H7 (cell line): ENCODE results near the gene APOC3. TPM values are rescaled to one million over a fixed set of nuclear protein-coding genes. Genes with fewer than 3 reads are reported as not detected.

ENCODE experiments used
- DNase-seq: peaks from one replicate; pipeline ENCODE4 v3.0.0; 2012
- H3K27me3 ChIP-seq: 2 replicates; pipeline ENCODE4 v1.6.0; 2011; ENCODE audit warnings: mild to moderate bottlenecking, low read length; ENCODE audit not compliant: control insufficient read depth, insufficient read depth
- H3K36me3 ChIP-seq: replicated peaks from 2 replicates; pipeline ENCODE4 v1.5.1; 2011; ENCODE audit warnings: low read length; ENCODE audit not compliant: control insufficient read depth, insufficient read depth
- H3K4me3 ChIP-seq: 2 replicates; pipeline ENCODE4 v1.5.1; 2011; ENCODE audit warnings: low read depth, mild to moderate bottlenecking, control low read depth, low read length, moderate library complexity; ENCODE audit not compliant: insufficient read depth
- total RNA-seq: library from RNA; depleted of rRNA; stranded (reverse); fragments of >200 nt; shearing (Covaris generic); gene quantifications from 2 replicates; pipeline ENCODE4 v1.2.3, GENCODE V29; 2014

The APOC3 gene
- total RNA-seq, 1 experiment from 2014 or later = not detected

DNA sequence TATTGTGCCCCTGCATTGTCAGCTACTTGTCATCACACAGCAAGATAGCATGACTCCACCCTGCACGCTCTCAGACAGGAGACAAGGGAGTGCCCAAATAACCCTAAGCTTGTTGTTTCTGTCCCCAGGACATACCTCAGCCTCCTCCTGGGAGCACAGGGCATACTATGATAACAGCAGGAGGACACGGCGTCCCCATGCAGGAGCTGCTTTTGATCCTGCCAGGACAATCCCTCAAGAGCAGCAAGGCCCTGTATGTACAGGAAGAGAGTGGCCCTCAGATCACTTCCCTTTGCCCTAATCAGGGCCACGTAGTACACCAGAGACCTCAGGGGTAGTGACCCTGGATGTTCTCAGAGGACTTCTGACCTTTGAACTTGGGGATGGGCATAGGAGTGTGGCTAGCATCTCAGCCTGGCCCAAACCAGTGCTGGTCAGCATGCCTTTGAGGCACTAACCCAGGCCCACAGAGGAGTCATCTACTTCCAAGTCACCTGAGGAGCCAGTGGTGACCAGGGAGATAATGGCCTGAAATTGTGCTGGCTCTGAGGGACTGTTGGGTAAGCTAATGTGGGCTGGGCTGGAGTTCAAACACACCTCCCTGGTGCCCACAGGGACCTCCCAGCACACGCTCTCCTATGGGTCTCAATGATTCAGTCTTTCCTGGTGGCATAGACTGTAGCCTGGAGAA lies 15.8 kb upstream of the APOC3 start:
- no peak for DNase-seq
- no peaks in the 10 kb centered on the region for H3K27me3 ChIP-seq
- no peaks in the 10 kb centered on the region for H3K36me3 ChIP-seq
- H3K4me3 ChIP-seq = no peak overlapping the region

- no peak overlapping the region for H3K4me3 ChIP-seq
- H3K36me3 ChIP-seq = no peaks in the 10 kb centered on the region
- H3K27me3 ChIP-seq = no peaks in the 10 kb centered on the region
- DNase-seq = no peak
Measured at GRCh38 chr11:116814502-116814901, 15.2 kb upstream of the APOC3 start.

DNA sequence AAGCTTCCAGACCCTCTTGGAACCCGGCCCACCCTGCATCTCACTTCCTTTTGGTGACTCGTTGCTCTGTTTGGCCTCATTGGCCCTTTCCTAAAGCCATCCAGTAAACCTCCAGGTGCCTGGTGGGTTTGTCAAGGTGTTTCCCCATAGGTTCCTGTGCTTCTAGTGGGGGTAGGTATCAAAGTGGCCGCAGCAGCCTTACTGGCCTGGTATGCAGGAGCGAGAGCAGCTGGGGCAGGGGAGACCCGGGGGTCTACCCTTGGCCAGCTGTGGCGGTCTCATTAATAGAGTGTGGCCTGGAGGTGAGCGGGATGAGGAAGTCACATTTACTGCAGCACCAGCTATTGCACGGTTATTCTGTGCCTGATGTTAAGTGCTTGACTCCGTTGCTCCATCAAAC lies 10.7 kb upstream of the APOC3 start:
- Histone ChIP-seq H3K36me3 (no peaks in the 10 kb centered on the region), H3K4me3 (no peak overlapping the region), H3K27me3 (no peaks in the 10 kb centered on the region)
- no peak for DNase-seq

DNA sequence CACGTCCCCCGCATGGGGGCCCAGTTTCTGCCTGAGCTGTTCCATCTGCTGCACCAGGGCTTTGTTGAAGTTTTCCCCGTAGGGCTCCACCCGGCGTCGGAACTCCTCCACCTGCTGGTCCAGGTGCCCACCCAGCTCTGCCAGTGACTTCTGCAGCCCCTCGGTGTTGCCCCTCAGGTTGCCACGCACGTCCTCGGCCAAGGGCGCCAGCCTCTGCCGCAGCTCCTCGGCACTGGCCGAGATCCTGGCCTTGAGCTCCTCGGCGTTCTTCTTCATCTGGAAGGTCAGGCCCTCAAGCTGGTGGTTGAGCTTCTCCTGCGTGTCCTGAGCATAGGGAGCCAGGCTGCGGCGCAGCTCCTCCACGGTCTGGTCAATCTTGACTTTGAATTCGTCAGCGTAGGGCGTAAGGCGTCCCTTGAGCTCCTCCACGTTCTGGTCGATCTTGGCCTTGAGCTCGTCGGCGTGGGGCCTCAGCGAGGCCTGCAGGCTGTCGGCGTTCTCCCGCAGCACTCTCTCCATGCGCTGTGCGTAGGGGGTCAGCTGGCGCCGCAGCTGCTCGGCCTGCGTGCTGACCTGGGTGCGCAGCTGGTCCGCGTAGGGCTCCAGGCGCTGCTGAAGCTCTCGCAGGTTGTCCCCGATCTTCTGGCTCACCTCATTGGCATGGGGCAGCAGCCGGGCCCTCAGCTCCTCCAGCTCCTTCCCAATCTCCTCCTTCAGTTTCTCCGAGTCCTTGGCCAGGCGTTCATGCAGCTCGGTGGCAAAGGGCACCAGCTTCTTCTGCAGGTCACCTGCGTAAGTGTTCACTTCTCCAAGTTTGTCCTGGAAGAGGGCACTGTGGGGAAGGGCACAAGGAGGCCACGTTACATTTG lies 8.4 kb upstream of the APOC3 start:
- Histone ChIP-seq H3K27me3 (no peaks in the 10 kb centered on the region; the same call in 1 of the 2 replicates), H3K4me3 (no peak overlapping the region), H3K36me3 (no peaks in the 10 kb centered on the region)
- peak; percentile 16 for DNase-seq

DNA sequence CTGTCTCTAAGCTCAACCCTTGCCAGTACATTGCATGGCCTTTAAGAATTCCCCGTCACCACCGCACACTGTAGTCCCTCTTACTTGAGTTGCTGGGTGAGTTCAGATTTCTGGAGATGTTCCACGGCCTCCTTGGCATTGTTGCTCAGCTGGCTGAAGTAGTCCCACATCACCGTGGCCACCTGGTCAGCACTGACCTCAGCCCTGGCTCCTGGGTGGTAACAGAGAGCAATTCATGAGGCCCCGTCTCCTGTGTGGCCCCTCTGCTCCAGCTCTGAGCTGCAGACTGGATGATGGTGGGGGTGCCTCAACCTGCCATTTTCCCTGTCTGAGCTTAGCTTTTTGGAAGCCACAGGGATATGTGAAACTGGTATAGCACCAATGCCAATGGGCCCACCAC lies 7.1 kb upstream of the APOC3 start:
- no peaks in the 10 kb centered on the region for H3K36me3 ChIP-seq
- H3K4me3 ChIP-seq = no peak overlapping the region
- DNase-seq = no peak
- no peaks in the 10 kb centered on the region; the same call in 1 of the 2 replicates for H3K27me3 ChIP-seq

DNA sequence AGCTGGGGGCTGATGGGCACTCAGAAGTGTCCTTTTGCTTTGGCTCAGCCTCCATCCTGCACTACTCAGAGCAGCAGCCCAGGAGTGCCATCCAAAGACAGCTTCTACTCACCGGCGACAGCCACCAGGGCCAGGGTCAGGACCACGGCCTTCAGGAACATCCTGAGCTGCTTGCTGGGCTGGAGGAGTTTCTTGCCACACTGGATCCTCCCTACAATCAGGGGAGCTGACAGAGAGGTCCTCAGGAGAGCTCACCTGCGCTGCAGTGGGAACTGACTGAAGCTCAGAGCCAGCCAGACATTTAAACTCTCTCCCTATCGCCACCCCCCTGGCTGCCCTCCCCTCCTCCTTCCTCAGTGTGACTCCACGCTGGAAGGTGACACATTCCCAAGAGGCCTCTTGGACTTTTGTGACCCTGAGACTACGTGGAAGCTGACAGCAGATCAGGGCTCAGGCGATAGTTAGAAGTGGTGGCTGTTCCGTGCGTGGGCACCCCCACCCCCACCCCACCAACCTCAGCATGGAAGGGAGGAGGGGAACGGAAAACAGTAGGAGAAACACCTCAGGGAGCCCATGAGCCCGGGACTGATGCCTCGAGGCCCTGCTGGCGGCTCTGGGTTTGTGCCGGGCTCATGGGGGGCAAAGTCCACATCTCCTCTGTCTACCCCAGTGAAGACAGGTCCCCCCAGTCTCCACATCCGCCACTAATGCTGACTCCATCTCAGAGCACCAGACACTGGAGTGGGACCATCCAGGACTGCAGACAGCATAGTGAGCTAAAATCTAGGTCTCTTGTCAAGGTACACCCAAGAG lies 6.5 kb upstream of the APOC3 start, which contains the start of gene APOA4:
Gene APOA4 (minus strand): TSS at position 274 of the 813 bp plus-strand sequence. CDS start 113 bp downstream, at position 161.
- DNase-seq = peak; percentile 44

GRCh38 chr11:116825434-116825833 lies 4.3 kb upstream of the APOC3 start:
- Histone ChIP-seq H3K4me3 (no peak overlapping the region), H3K27me3 (no peaks in the 10 kb centered on the region; the same call in 1 of the 2 replicates), H3K36me3 (no peaks in the 10 kb centered on the region)
- no peak for DNase-seq

More for the DNA sequence above, 6.5 kb upstream of the APOC3 start, which contains the start of gene APOA4:
- Histone ChIP-seq H3K27me3 (no peaks in the 10 kb centered on the region; the same call in 1 of the 2 replicates), H3K36me3 (no peaks in the 10 kb centered on the region), H3K4me3 (no peak within 1 kb of the TSS)

- Histone ChIP-seq H3K27me3 (no peaks in the 10 kb centered on the region; the same call in 1 of the 2 replicates), H3K36me3 (no peaks in the 10 kb centered on the region), H3K4me3 (no peak overlapping the region)
- peak; percentile 30 for DNase-seq
Measured at GRCh38 chr11:116825854-116826750, 3.6 kb upstream of the APOC3 start.

- Histone ChIP-seq H3K27me3 (no peaks in the 10 kb centered on the region; the same call in 1 of the 2 replicates), H3K4me3 (no peak overlapping the region), H3K36me3 (no peaks in the 10 kb centered on the region)
- no peak for DNase-seq
Measured at GRCh38 chr11:116826751-116827431, 2.8 kb upstream of the APOC3 start.

- no peaks in the 10 kb centered on the region; the same call in 1 of the 2 replicates for H3K27me3 ChIP-seq
- H3K36me3 ChIP-seq = no peaks in the 10 kb centered on the region
- H3K4me3 ChIP-seq = no peak overlapping the region
- no peak for DNase-seq
Measured at GRCh38 chr11:116827461-116827860, 2.2 kb upstream of the APOC3 start.

GRCh38 chr11:116828632-116829524 lies 829 bp upstream of the APOC3 start:
- Histone ChIP-seq H3K36me3 (no peaks in the 10 kb centered on the region), H3K4me3 (no peak overlapping the region), H3K27me3 (no peaks in the 10 kb centered on the region; the same call in 1 of the 2 replicates)
- peak; percentile 57 for DNase-seq

DNA sequence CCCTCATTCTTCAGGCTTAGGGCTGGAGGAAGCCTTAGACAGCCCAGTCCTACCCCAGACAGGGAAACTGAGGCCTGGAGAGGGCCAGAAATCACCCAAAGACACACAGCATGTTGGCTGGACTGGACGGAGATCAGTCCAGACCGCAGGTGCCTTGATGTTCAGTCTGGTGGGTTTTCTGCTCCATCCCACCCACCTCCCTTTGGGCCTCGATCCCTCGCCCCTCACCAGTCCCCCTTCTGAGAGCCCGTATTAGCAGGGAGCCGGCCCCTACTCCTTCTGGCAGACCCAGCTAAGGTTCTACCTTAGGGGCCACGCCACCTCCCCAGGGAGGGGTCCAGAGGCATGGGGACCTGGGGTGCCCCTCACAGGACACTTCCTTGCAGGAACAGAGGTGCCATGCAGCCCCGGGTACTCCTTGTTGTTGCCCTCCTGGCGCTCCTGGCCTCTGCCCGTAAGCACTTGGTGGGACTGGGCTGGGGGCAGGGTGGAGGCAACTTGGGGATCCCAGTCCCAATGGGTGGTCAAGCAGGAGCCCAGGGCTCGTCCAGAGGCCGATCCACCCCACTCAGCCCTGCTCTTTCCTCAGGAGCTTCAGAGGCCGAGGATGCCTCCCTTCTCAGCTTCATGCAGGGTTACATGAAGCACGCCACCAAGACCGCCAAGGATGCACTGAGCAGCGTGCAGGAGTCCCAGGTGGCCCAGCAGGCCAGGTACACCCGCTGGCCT lies 641 bp downstream of the APOC3 start:
- Histone ChIP-seq H3K36me3 (no peaks in the 10 kb centered on the region), H3K4me3 (no peak overlapping the region), H3K27me3 (peaks cover 2% of the 10 kb centered on the region; the same call in 1 of the 2 replicates)
- peak; percentile 22 for DNase-seq
